Cerebellar nuclear complex (tissue), 1 donor: ENCODE data around the gene COQ5.

Source experiments
- DNase-seq, 2 experiments: peaks; one replicate each; lab custom pipeline; 2025; lab: John Stamatoyannopoulos, UW

Gene COQ5

GRCh38 chr12:120483621-120484020 is 45.3 kb downstream of the COQ5 start:
- DNase-seq: no peak

DNA sequence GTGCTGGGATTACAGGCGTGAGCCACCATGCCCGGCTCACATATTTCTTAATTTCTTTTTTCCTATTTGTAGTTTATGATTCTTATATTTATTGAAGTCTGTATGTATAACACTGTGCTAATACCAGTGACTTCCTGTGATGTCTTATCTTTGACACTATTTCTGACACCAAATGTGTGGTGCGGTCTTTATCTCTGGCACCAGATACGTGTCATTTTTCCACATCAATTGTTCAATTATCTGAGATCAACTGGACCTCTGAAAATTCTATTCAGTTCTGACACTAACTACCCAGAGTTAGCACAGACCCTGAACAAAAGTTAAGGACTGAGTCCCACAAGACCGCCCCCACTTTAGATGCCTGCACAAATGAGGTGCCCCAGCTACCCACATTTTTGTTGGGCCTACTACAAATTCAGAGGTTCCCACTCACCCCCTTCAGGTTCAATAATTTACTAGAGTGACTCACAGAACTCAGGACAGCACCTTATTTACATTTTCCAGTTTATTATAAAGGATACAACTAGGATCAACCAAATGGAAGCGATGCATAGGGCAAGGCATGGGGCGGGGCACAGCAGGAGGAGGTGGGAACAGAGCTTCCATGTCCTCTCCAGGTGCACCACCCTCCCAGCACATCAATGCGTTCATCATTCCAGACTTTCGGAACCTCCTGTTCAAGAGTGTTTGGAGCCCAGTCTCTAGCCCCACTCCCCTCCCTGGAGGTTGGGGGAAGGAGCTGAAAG is 47.8 kb downstream of the COQ5 start:
- DNase-seq: no peak

GRCh38 chr12:120480211-120480610 is 48.7 kb downstream of the COQ5 start:
- no peak for DNase-seq

- no peak for DNase-seq
These were observed 49.5 kb downstream of the COQ5 start for GRCh38 chr12:120479458-120479857.

DNA sequence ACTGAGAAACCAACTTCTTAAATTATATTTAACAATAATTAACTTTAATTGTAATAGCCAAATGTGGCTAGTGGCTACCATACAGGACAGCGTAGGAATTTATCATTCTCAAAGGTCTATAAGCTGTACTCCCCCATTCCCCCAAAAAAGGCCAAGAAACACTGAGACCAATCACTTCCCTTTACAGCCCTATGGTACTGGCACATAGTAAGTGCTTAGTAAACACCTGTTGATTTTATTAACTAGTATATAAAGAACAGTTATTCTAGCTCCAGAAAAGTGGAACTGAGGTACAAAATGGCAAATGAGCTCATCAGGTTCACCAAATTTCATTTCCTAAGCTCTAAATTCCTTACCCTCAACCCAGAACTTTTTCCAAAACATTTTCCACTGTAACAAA is 53.3 kb downstream of the COQ5 start:
- no peak for DNase-seq

DNA sequence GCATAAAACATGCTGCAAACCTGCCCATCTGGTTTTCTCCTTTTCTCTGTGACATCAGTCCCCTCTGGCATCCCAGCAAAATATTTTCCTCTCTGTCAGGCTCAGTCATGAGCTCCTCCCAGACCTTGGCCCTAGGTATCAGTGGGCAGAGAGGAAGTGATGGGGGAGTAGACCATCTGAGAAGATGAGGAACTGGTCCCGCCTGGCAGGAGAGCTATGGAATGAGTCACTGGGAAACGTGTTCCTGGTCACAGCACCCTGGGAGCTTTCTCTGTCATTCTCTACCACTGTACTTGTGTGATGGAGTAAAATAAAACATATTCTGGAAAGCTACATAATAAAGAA is 54.4 kb downstream of the COQ5 start:
- no peak for DNase-seq

GRCh38 chr12:120473807-120474615 is 54.9 kb downstream of the COQ5 start:
- no peak for DNase-seq

GRCh38 chr12:120472521-120472920 is 56.4 kb downstream of the COQ5 start:
- no peak for DNase-seq

DNA sequence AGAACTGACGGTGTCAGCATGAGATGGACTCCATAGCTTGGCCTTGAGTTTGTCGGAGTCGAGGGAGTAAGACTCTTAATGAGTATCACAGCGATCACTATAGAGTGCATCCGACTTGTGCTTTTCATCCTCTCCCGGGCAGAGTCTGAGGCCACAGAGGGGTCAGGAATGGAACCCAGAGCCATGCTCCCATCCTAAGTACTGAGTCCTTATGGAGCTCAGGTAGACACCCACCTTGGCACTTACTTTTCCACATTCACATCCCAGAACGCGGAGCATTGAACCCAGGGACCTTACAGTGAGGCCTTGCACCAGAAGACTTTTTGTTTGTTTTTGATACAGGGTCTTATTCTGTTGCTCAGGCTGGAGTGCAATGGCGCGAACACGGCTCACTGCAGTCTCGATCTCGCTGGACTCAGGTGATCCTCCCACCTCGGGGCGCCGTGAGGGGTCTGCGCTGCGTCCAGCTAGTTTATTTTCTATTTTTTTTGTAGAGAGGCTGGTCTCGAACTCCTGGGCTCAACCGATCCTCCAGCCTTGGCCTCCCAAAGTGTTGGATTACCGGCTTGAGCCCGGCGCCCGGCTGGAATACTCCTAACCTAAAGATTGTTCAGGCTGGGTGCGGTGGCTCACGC is 58.7 kb downstream of the COQ5 start:
- no peak for DNase-seq

GRCh38 chr12:120469450-120470149 is 59.4 kb downstream of the COQ5 start, which contains the start of gene SRSF9:
TSS of gene SRSF9 (minus strand) at chr12:120469748. CDS start at chr12:120469609, 139 bp downstream.
- peak in 1 of 2 experiments; percentile 74 for DNase-seq

DNA sequence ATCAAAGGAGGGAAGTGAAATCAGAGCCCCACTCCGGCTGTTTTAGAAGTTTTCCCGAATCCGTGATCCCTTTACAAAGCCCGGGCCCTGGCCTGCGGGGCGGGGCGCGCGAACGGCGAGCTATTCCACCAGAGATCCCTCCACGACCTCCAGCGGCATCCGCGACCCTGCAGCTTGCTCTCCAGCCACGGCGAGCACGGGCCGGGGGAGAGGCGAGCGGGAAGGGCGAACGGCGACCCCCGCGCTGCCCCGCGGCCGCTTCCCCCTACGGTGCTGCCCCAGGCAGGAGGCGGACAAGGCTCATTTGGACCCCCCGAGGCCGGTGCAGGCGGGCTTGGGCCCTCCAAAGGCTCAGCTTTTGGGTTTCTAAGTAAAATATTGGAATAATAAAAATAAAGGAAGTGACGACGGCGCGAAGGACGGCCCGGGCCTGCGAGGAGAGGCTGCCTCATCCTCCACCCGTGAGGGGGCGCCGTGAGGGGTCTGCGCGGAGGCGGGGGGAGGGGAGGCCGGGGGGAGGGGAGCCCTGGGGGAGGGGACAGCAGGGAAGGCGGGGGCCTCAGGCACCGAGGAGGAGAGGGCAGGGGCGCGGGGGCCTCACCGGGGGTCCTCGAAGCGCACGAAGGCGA is 60.0 kb downstream of the COQ5 start:
- DNase-seq: no peak

DNA sequence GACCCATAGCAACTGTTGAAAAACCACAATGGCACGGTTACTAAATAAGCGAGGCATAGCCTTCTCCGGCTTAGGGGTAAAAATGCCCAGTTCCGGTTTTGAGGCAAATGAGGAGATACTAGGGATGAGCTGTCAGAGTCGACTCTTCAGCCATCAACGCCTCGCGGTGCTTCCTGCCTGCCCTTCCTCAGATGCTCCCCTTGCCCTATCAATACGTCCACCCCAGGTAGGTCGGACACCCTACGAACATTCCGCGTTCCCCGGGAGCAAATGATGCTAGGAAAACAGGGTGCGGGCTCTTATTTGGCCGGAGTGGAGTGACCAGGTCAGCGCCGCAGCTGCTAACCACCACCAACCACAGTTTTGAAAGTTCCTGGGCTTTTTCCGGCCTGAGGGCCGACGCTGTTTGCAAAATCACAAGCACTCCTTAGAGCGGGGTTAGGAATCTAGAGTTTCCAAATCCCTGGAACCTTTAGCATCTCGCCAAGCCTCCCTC is 60.6 kb downstream of the COQ5 start:
- no peak for DNase-seq

- DNase-seq: no peak
These were observed 61.5 kb downstream of the COQ5 start for GRCh38 chr12:120467439-120467838.

DNA sequence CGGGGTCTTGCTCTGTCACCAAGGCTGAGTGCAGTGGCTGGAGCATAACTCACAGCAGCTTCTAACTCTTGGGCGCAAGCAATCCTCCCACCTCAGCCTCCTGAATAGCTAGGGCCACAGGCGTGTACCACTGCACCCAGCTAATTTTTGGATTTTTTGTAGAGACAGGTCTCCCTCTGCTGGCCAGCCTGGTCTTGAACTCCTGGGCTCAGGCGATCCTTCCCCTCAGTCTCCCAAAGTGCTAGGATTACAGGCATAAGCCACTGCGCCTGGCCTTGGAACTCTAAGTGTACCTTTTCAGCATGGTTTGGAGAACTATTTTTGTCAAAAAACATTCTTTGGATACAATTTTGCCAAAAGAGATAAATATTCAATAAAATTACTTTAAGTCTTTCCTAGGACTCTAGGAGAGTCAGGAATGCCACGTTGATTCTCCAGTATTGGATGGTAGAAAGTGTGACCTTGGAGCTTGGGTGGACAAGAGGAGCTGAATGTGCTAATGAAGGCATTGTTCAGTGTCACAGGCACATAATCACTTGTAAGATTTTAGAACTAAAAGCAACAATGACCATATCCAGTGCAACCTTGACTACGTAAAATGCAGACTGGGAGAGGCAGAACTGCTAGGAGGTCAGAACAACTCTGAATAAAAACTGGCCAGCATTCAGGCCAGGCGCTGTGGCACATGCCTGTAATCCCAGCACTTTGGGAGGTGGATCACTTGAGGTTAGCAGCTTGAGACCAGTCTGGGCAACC is 62.2 kb downstream of the COQ5 start:
- no peak for DNase-seq

- no peak for DNase-seq
These were observed 63.2 kb downstream of the COQ5 start for GRCh38 chr12:120465756-120466155.

DNA sequence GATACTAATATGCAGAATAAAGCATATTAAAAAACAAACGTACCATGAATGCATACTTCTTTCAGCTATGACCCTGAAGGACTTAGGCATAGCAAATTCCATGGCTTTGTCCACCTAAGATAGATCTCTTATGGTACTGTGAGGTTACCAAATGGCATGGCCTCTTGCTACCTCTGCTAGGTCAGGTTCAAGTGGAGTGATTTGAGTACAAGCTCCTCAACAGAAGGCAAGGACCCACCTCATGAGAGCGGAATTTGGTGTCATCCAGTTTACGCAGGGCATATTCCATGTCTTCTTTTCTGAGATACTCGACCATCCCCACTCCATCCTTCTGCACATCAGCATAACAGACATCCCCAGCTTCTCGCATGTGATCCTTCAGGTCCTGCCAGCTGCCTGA is 65.2 kb downstream of the COQ5 start:
- DNase-seq: no peak

- DNase-seq: no peak
These were observed 66.8 kb downstream of the COQ5 start for GRCh38 chr12:120462099-120462640.

GRCh38 chr12:120460157-120460556 is 68.8 kb downstream of the COQ5 start:
- DNase-seq: no peak

DNA sequence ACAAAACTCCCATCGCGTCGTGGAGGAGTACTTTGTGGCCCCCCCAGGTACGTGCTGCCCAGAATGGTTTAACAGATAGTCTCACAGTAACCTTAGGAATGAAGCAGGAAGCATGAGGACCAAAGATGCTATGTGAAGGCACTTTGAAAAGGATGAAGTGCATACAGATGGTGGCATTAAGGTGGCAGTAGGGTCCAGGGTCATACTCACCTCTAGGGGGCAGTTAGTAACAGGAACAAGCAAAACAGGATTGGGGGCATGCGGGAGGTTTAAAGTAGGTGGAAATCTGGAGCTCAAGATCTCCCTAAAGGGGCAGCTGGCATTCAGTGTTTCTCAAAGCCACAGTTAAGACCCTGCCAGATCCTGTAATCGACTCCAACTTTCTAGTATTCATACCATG is 71.8 kb downstream of the COQ5 start:
- DNase-seq: no peak

DNA sequence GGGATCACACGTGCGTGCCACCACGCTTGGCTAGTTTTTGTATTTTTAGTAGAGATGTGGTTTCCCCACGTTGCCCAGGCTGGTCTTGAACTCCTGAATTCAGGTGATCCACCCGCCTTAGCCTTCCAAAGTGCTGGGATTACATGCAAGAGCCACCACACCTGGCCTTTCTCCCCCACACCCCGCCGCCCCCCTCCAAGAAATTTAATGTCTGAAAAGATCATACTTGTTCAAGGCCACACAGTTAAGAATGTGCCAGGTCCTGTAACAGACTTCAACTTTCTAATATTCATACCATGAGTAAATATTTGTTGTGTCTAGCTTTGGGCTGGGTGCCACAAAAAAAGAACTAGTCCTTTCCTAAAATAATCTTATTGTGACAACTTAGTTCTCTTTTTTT is 73.7 kb downstream of the COQ5 start:
- DNase-seq: no peak

GRCh38 chr12:120453977-120454376 is 75.0 kb downstream of the COQ5 start:
- DNase-seq: no peak
